ENCODE data around the gene TLN1. TPM values are rescaled to one million over a fixed set of nuclear protein-coding genes. Genes with fewer than 3 reads are reported as not detected.

TLN1 gene
- total and polyA plus RNA-seq, 2 of the 8 experiments (the other 6 are each of a cell fraction or from before 2014, with no cell fraction given), result 28.1 to 90.1 TPM

DNA sequence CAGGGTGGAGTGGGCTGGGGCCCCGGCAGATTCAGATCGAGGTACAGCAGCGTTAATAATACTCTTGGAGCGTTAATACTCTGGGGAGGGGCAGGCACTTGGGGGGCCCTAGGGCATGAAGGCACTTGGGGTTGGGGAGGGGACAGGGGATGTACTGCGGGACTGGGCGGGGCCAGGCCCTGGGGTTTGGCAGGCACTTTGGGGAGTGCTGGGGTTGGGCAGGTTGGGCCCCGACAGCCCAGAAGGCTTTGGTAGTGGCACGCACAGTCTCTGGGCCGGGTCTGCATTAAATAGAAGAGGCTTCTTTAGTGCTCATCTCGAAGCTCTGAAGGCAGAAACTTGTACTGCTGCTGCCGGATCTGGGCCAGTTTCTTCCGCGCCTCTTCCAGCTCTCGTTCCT lies 34.5 kb downstream of the TLN1 start:
- FAIRE-seq, result no peak
- POLR2A ChIA-PET (ENCODE audit: partially characterized antibody), result interaction anchor here (2.1 to 14.9 kb wide), 4 partner anchors 9 to 51 kb away, joined by 9 to 158 read pairs (median 12); partner anchors contain the start of genes CREB3 and TLN1
- no peak overlapping the region for H3K27ac ChIP-seq (ENCODE audit: low read depth, low read length)
- TF ChIP-seq SIRT6 (IDR thresholded peaks at IDR 0.05; ENCODE audit: low read length), result no peak
- TF ChIP-seq BRCA1 (IDR thresholded peaks at IDR 0.05; ENCODE audit: low read depth, low read length), result no peak
- no peak for TF ChIP-seq KDM1A (IDR thresholded peaks at IDR 0.05; ENCODE audit: borderline replicate concordance, low read length)
- TF ChIP-seq POU5F1 (IDR thresholded peaks at IDR 0.05; ENCODE audit: low read depth, low read length), result no peak
- no peak for TF ChIP-seq POLR2AphosphoS5 (IDR thresholded peaks at IDR 0.05; ENCODE audit: low read depth, low read length)
- no peak for TF ChIP-seq SP4 (IDR thresholded peaks at IDR 0.05; ENCODE audit: low read length)

More for the DNA sequence above, 34.5 kb downstream of the TLN1 start:
- Histone ChIP-seq H3K27me3 (replicated peaks in 1 of 4; ENCODE audit: control insufficient read depth in 3 of 4, extremely low read depth in 1 of 4, insufficient read depth in 3 of 4, low read length in 3 of 4) (no peaks in the 10 kb centered on the region), H3K23me2 (ENCODE audit: low read depth, low read length) (no peaks in the 10 kb centered on the region), H3K18ac (ENCODE audit: extremely low read depth, low read length) (no peak overlapping the region), H3K9ac (replicated peaks in 1 of 4; ENCODE audit: extremely low read depth in 1 of 4, low read depth in 3 of 4, low read length in 3 of 4) (no peak overlapping the region), H4K5ac (ENCODE audit: insufficient read length, low read depth, low read length) (no peak overlapping the region), H3K79me2 (ENCODE audit: control insufficient read depth in 1 of 2, insufficient read depth in 2 of 2, low read length in 2 of 2) (no peaks in the 10 kb centered on the region), H3K4ac (replicated peaks; ENCODE audit: insufficient read length, low read depth, low read length) (no peak overlapping the region), H2AFZ (ENCODE audit: low read length) (no peak overlapping the region), H2AK5ac (ENCODE audit: low read depth, low read length) (no peak overlapping the region), H3K56ac (replicated peaks; ENCODE audit: insufficient read length, low read depth, low read length) (no peak overlapping the region), H3K9me3 (ENCODE audit: insufficient read depth in 2 of 2, low read depth in 1 of 2, low read length in 1 of 2) (no peaks in the 10 kb centered on the region), H2BK15ac (ENCODE audit: low read length) (no peak overlapping the region), H3K23ac (ENCODE audit: insufficient read length) (no peak overlapping the region), H4K91ac (replicated peaks; ENCODE audit: insufficient read length, low read length) (no peak overlapping the region), H3K4me3 (ENCODE audit: extremely low read depth in 1 of 4, insufficient read depth in 2 of 4, low read depth in 3 of 4, low read length in 4 of 4) (no peak overlapping the region), H4K20me1 (replicated peaks in 1 of 2; ENCODE audit: control insufficient read depth in 1 of 2, insufficient read depth in 2 of 2, low read length in 2 of 2) (peaks cover 3 to 7% of the 10 kb centered on the region in 2 experiments), H2BK20ac (ENCODE audit: low read length) (no peak overlapping the region), H2BK120ac (replicated peaks; ENCODE audit: low read depth, low read length) (no peak overlapping the region), H3K14ac (ENCODE audit: insufficient read length) (no peak overlapping the region), H2BK5ac (ENCODE audit: low read depth, low read length) (no peak overlapping the region), H3K4me1 (replicated peaks in 1 of 4; ENCODE audit: control insufficient read depth in 3 of 4, insufficient read depth in 4 of 4, low read length in 3 of 4) (no peaks in the 10 kb centered on the region), H3K79me1 (ENCODE audit: low read depth, low read length) (no peaks in the 10 kb centered on the region), H4K8ac (ENCODE audit: extremely low read depth, insufficient read depth, low read length) (no peak overlapping the region), H3K36me3 (ENCODE audit: control insufficient read depth in 2 of 4, insufficient read depth in 4 of 4, low read length in 3 of 4) (peaks cover 28 to 44% (median 42%) of the 10 kb centered on the region in 4 experiments), H2BK12ac (ENCODE audit: low read depth, low read length) (no peak overlapping the region), H3K4me2 (ENCODE audit: insufficient read depth in 1 of 2, low read depth in 2 of 2, low read length in 2 of 2) (no peak overlapping the region)
- CTCF ChIA-PET (ENCODE audit: partially characterized antibody), result interaction anchor here (1.2 to 14.1 kb wide), 23 partner anchors 9 to 208 kb away, joined by 3 to 347 read pairs (median 16); partner anchors contain the start of genes ARHGEF39, CA9, CCDC107 and CREB3
- no peak for DNase-seq (ENCODE audit: low read depth in 1 of 2, low spot score in 2 of 2)
- 95% methylated on average over 12 of the region's 14 CpGs; no CpG with 5 or more reads in 1 of the 2 experiments for WGBS, 2 experiments (ENCODE audit: extremely low coverage in 1 of 2, insufficient coverage in 1 of 2, insufficient read length in 1 of 2, insufficient replicate concordance in 2 of 2, low coverage in 1 of 2, low lambda C conversion rate in 2 of 2, missing lambda C conversion rate in 1 of 2)
